ENCODE data around the gene DEPP1. TPM values are rescaled to one million over a fixed set of nuclear protein-coding genes. Genes with fewer than 3 reads are reported as not detected.
A peak's percentile ranks its signal among the peaks of the same experiment; 100 is the strongest.

Gene DEPP1
- total RNA-seq, 4 donors from 2014 or later, result 8.2 to 266 (median 52.8) TPM

DNA sequence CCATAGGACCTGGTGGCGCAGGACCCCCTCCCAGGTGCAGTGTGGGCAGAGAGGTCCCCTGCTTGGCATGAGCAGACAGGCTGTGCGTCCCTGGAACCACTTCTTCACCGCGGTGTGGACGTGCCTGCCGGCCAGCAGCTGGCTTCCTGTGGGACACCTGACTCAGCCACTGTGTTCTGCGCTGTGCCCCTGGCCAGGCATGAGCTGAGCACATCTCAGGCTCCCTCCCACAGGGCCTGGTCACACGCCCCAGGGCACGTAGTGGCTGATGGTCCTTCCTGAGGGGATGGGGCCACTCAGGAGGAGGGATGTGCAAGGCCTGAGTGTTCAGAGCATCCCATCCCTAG, 3.5 kb upstream of the DEPP1 start:
- Histone ChIP-seq H3K27ac (peak overlapping the region; percentile 89 to 100), H3K4me3 (no peak overlapping the region), H3K4me1 (peaks cover 5 to 10% of the 10 kb centered on the region in 2 donors), H3K9me3 (no peaks in the 10 kb centered on the region), H3K27me3 (no peaks in the 10 kb centered on the region), H3K36me3 (no peaks in the 10 kb centered on the region)
- DNase-seq, result peak; percentile 37 to 57
- TF ChIP-seq, protein P1, sequence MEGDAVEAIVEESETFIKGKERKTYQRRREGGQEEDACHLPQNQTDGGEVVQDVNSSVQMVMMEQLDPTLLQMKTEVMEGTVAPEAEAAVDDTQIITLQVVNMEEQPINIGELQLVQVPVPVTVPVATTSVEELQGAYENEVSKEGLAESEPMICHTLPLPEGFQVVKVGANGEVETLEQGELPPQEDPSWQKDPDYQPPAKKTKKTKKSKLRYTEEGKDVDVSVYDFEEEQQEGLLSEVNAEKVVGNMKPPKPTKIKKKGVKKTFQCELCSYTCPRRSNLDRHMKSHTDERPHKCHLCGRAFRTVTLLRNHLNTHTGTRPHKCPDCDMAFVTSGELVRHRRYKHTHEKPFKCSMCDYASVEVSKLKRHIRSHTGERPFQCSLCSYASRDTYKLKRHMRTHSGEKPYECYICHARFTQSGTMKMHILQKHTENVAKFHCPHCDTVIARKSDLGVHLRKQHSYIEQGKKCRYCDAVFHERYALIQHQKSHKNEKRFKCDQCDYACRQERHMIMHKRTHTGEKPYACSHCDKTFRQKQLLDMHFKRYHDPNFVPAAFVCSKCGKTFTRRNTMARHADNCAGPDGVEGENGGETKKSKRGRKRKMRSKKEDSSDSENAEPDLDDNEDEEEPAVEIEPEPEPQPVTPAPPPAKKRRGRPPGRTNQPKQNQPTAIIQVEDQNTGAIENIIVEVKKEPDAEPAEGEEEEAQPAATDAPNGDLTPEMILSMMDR (IDR thresholded peaks at IDR 0.05), result no peak
- TF ChIP-seq POLR2A (IDR thresholded peaks at IDR 0.05), result no peak
- intact Hi-C loops (cut with DNase I; ENCODE audit: low total_unique reads), result no loop called here

DNA sequence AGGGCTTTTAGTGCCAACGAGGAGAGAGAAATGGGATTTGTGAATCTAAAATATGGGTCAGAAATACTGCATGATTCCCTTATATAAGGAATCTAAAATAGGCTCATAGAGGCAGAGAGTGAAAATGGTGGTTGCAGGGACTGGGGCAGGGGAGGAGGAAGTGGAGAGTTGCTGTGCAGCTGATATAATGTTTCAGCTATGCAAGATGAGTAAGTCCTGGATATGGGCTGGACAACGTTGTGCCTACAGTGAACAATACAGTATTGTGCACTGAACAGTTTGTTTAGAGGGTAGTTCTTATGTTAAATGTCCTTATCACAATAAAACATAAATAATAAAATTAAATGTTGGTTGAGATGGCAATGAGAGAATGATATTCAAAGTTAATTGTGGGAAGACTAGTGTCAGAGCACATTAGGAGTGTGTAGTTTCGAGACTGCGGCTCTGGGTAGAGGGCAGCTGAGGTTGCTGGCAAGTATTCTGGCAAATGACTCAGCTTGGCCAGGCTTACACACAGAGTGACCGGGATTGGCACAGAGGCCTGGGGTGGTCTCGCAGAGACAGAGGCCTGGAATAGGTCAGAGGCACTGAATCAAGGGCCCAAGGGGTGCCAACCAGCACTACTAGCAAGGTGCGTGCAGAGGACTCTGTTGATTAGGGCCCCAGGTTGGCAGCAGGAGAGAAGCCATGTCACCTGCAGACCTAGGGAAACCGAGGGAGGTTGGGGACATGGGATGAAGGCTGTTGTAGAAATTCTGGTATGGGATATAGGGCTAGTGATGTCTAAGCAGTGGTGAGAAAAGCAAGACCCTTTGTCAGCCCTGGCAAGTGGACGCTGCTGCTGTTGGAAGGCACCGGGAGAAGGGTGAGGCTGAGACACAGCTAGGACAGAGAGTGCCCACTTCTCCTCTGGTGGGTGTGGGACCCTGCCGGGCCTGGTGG, 2.8 kb upstream of the DEPP1 start:
- intact Hi-C loops (cut with DNase I; ENCODE audit: low total_unique reads), result no loop called here
- H3K36me3 ChIP-seq, result no peaks in the 10 kb centered on the region

DNA sequence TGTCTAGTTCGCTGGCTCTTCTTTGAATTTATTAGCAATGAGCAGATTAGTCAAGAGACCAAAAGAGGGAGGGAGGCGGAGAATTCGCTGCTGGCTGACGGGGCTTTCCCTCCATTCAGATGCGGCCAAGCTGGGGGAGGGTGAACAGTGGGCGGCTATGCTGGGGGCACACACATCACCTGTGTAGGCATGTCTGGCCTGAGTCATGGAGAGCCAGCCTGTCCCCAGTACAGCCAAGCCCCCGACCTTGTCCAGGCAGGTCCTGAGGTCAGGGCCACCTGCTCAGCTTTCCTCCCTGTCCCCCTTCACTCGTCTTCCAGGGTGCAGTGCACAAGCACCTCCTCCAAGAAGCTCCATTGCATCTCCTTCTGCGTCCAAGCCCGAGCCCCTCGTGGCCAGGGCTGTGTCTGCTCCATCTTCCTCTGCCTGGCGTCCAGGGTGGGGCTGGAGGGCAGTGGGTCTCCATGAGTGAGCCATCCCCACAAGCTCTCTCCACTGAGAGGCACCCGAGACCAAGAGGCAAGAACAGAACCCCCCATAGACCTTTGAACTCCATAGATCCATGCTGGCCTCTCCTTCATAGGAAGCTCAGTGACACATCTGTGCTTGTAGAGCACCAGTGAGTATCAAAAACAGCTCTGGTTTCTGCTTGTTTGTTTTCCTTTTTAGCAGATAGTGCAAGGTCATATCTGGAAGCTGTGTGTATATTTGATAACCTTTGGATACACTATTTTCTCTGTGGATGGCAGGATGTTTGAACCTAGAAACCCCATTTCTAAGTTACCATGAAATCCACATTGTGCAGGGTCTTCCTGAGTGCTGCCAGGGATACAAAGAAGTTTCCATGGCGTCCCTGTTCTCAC, 1.9 kb upstream of the DEPP1 start:
- Histone ChIP-seq H3K9me3 (no peaks in the 10 kb centered on the region), H3K4me1 (peaks cover 5 to 20% of the 10 kb centered on the region in 2 donors), H3K36me3 (no peaks in the 10 kb centered on the region), H3K27me3 (no peaks in the 10 kb centered on the region), H3K27ac (peak overlapping the region; percentile 89 to 100), H3K4me3 (no peak overlapping the region)
- peak in 1 of 2 donors; percentile 23 for DNase-seq
- TF ChIP-seq, protein P1 (IDR thresholded peaks at IDR 0.05), result no peak
- TF ChIP-seq POLR2A (IDR thresholded peaks at IDR 0.05), result no peak
- intact Hi-C loops (cut with DNase I; ENCODE audit: low total_unique reads), result no loop called here

More for the DNA sequence above, 2.8 kb upstream of the DEPP1 start:
- peak; percentile 56 to 66 for DNase-seq
- TF ChIP-seq, protein P1 (IDR thresholded peaks at IDR 0.05), result no peak
- peak in 1 of 2 donors; percentile 41 for TF ChIP-seq POLR2A (IDR thresholded peaks at IDR 0.05)
- Histone ChIP-seq H3K4me1 (peaks cover 5 to 14% of the 10 kb centered on the region in 2 donors), H3K4me3 (no peak overlapping the region), H3K9me3 (no peaks in the 10 kb centered on the region), H3K27me3 (no peaks in the 10 kb centered on the region), H3K27ac (peak overlapping the region; percentile 89 to 100)

DNA sequence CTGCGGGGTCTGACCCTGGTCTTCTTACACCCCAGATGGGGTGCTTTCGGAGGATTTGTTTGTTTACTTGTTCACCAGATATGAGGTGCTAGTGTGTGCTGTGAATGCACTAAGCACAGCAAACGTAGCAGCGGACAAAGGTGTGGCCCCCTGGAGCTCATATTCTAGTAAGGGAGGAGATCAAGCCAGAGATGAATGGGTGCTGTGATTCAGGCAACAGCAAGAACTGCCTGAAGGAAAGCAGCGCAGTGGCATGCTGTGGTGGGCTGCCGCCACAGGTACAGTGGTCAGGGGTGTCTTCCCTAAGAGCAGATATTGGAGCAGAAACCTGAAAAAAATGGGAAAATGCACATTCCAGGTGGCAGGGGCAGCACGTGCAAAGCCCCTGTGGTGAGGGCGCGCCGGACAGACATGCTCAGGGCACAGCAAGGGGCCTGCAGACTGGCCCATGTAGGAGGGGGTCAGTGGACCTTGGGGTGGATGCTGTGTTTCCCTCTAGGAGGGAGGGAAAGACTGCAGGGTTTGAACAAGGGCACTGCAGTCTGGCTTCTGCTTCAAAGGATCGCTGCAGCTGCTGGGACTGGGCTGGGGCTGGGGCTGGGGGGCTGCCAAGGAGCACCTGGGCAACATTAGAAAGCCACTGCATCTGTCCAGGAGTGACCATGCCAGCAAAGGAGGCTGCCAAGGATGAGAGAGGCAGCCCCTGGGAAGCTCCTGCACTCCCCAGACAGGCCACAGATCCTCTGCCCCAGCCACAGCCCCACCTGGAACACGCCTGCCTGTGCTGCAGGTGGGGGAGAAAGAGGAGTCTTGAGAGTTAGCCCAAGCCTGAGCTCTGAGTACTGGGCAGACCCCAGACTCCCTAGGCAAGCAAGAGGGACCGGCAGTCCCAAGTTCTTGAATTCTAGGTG, 927 bp upstream of the DEPP1 start:
- intact Hi-C loops (cut with DNase I; ENCODE audit: low total_unique reads), result no loop called here
- Histone ChIP-seq H3K27ac (peak overlapping the region; percentile 89 to 100), H3K4me1 (peaks cover 5 to 20% of the 10 kb centered on the region in 2 donors), H3K4me3 (no peak overlapping the region), H3K9me3 (no peaks in the 10 kb centered on the region), H3K36me3 (no peaks in the 10 kb centered on the region), H3K27me3 (no peaks in the 10 kb centered on the region)
- DNase-seq, result peak in 1 of 2 donors; percentile 24
- TF ChIP-seq, protein P1 (IDR thresholded peaks at IDR 0.05), result no peak
- TF ChIP-seq POLR2A (IDR thresholded peaks at IDR 0.05), result no peak
